Spinal cord (tissue), 10 donors: ENCODE results near the gene TMC8. TPM values are rescaled to one million over a fixed set of nuclear protein-coding genes. Genes with fewer than 3 reads are reported as not detected.
"Not testable (repeated sequence)": the region's sequence is repeated elsewhere in the genome, so short reads cannot be mapped to it uniquely, and the experiment has no call there.

Experiments
- DNase-seq, 6 donors: peaks; one replicate each; pipeline versions ENCODE4 v3.0.0 to v3.0.0-alpha.2; 2013 to 2015; ENCODE audit warnings: low spot score in 6 of 6, low read depth in 4 of 6
- H3K27ac ChIP-seq: one replicate; pipeline ENCODE4 v1.5.1; 2013; ENCODE audit warnings: low read depth, low read length, control low read depth
- H3K27me3 ChIP-seq: one replicate; pipeline ENCODE4 v1.6.1; 2013; ENCODE audit warnings: low read length; ENCODE audit not compliant: control insufficient read depth, insufficient read depth
- H3K36me3 ChIP-seq: one replicate; pipeline ENCODE4 v1.6.1; 2013; ENCODE audit warnings: low read length; ENCODE audit not compliant: control insufficient read depth, insufficient read depth
- H3K4me1 ChIP-seq: one replicate; pipeline ENCODE4 v1.6.1; 2013; ENCODE audit warnings: low read length; ENCODE audit not compliant: control insufficient read depth, insufficient read depth
- H3K4me3 ChIP-seq: one replicate; pipeline ENCODE4 v1.5.1; 2013; ENCODE audit warnings: low read depth, low read length, control low read depth
- H3K9me3 ChIP-seq: one replicate; pipeline ENCODE4 v1.6.1; 2013; ENCODE audit warnings: low read length; ENCODE audit not compliant: control insufficient read depth, insufficient read depth
- WGBS: methylation state at CpG from one replicate; pipeline ENCODE4 v1.1.5; 2013; ENCODE audit warnings: missing lambda C conversion rate; ENCODE audit not compliant: insufficient coverage; 5-methylcytosine and 5-hydroxymethylcytosine counted together
- polyA plus RNA-seq, 2 donors: library from polyadenylated mRNA; unstranded; fragments of 120-200 nt; gene quantifications; one replicate each; pipeline ENCODE4 v1.2.1, GENCODE V29; 2013; ENCODE audit not compliant: insufficient read length in 2 of 2
- total RNA-seq, 2 donors: library from RNA; depleted of rRNA in 1 of 2; stranded (reverse); fragments of 120-200 nt in 1 of 2; fragments of >200 nt in 1 of 2; gene quantifications; one replicate each; pipeline versions ENCODE4 v1.2.3 to v1.2.4, GENCODE V29; 2013 to 2014
- donor health status: healthy.

Gene TMC8
- total and polyA plus RNA-seq, 4 donors, result 2.0 to 6.0 (median 3.9) TPM

DNA sequence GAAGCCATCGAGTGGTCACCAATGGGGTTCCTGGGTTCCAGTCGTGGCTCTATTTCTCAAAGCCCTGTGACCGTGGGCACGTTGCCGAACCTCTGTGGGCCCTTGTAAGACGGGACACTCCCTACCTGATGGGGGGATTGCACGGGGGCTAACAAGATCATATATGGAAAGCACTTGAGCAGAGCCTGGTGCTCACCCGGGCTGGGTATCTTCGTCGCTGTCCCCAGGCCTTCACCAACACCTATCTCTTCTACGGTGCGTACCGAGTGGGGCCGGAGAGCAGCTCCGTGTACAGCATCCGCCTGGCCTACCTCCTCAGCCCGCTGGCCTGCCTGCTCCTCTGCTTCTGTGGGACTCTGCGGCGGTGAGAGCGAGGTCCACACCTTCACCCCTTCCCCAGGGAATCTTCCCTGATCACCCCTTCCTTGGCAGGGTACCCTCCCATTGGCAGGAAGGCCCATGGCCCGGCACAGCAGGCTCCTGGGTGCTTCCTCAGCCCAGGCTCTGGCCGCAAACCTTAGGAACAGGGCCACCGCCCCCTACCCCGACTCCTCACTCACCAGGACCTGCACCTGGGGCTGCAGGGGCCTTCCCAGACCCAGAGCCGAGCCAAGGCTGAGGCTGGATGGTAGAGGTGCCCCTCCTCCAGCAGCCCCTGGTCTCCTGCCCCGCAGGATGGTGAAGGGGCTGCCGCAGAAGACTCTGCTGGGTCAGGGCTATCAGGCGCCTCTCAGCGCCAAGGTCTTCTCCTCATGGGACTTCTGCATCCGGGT lies 2.8 kb downstream of the TMC8 start:
- WGBS, result 89% methylated on average over 30 of the region's 30 CpGs
- Histone ChIP-seq H3K27ac (no peak overlapping the region), H3K4me1 (peaks cover 45% of the 10 kb centered on the region)

DNA sequence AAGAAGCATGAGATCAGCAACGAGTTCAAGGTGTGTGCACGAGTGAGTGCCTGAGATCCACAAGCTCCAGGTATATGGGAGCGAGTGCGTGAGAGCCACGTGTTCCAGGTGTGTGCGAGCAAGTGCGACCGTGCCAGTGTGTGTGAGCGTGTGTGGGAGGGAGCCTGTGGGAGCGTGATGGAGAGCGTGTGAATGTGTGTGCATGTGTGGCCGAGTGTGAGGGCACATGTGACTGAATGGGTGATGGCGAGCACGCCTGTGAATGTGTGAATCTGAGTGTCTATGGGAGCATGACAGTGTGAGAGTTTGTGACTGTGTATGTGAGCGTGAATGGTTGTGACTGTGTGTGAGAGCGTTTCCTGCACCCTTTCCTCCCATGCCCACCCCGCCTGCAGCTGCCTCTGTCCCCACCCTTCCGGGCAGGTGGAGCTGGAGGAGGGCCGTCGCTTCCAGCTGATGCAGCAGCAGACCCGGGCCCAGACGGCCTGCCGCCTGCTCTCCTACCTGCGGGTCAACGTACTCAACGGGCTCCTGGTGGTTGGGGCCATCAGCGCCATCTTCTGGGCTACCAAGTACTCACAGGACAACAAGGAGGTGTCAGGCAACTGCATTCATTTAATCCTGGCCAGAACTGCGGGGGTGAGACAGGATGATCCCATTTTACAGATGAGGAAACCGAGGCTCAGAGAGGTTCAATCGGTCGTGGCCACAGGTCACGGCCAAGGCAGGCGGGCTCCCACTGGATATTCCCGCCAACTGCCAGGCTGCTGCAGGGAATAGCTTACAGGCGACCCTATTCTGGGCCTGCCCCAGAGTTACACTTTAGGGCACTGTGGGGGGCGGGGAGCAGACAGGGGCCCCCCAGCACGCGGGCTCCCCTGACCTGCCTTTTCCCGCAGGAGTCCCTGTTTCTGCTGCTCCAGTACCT lies 3.7 kb downstream of the TMC8 start:
- DNase-seq, result peak in 1 of 6 donors; percentile 23

More for the DNA sequence above, 2.8 kb downstream of the TMC8 start:
- Histone ChIP-seq H3K4me3 (no peak overlapping the region), H3K36me3 (no peaks in the 10 kb centered on the region), H3K9me3 (no peaks in the 10 kb centered on the region), H3K27me3 (peaks cover 60% of the 10 kb centered on the region)
- no peak for DNase-seq

DNA sequence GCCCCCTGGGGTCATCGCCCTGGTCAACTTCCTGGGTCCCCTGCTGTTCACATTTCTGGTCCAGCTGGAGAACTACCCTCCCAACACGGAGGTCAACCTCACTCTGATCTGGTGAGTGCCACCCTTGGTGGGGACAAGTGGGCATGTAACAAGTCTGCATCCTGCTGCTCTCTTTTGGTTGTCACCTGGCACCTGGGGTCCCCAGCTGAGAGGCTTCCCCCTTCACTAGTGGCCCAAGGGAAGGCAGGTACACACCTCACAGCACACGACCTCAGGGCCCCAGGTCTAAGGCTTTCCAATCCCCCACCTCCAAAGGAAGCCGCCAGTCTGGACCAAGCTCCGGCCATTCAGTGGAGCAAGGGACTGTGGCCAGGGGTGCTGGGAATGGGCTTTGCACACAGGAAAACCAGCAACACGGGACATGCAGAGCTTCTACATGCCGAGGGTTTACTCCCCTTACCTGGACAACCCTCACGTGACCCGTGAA lies 4.4 kb downstream of the TMC8 start:
- H3K4me3 ChIP-seq, result no peak overlapping the region
- H3K36me3 ChIP-seq, result no peaks in the 10 kb centered on the region
- DNase-seq, result no peak
- peaks cover 47% of the 10 kb centered on the region for H3K27me3 ChIP-seq
- peaks cover 32% of the 10 kb centered on the region for H3K4me1 ChIP-seq
- no peak overlapping the region for H3K27ac ChIP-seq
- no peaks in the 10 kb centered on the region for H3K9me3 ChIP-seq
- 71% methylated on average over 9 of the region's 9 CpGs for WGBS

More for the DNA sequence above, 3.7 kb downstream of the TMC8 start:
- Histone ChIP-seq H3K4me1 (peaks cover 39% of the 10 kb centered on the region), H3K4me3 (no peak overlapping the region), H3K36me3 (no peaks in the 10 kb centered on the region), H3K9me3 (no peaks in the 10 kb centered on the region), H3K27me3 (peaks cover 54% of the 10 kb centered on the region), H3K27ac (no peak overlapping the region)
- WGBS, result 55% methylated on average over 39 of the region's 39 CpGs

DNA sequence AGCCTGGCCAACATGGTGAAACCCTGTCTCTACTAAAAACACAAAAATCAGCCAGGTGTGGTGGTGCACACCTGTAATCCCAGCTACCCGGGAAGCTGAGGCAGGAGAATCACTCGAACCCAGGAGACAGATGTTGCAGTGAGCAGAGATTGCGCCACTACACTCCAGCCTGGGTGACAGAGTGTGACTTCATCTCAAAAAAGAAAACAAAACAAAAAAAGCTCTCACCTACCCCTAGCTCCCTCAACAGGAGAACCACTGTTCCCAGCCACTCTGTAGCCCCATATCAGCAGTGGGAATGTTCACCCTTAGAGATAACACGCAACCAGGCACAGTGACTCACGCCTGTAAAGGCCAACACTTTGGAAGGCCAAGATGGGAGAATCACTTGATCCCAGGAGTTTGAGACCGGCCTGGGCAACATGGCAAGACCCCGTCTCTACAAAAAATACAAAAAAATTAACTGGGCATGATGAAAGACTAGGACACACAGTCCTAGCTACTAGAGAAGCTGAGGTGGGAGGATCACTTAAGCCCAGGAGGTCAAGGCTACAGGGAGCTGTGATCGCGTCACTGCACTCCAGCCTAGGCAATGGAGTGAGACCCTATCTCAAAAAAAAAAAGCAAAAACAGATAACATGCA lies 5.4 kb downstream of the TMC8 start:
- Histone ChIP-seq H3K4me3 (no peak overlapping the region), H3K36me3 (no peaks in the 10 kb centered on the region), H3K27ac (no peak overlapping the region), H3K9me3 (no peaks in the 10 kb centered on the region), H3K4me1 (peaks cover 30% of the 10 kb centered on the region), H3K27me3 (peaks cover 36% of the 10 kb centered on the region)
- WGBS, result 89% methylated on average over 4 of the region's 9 CpGs
- no peak for DNase-seq

DNA sequence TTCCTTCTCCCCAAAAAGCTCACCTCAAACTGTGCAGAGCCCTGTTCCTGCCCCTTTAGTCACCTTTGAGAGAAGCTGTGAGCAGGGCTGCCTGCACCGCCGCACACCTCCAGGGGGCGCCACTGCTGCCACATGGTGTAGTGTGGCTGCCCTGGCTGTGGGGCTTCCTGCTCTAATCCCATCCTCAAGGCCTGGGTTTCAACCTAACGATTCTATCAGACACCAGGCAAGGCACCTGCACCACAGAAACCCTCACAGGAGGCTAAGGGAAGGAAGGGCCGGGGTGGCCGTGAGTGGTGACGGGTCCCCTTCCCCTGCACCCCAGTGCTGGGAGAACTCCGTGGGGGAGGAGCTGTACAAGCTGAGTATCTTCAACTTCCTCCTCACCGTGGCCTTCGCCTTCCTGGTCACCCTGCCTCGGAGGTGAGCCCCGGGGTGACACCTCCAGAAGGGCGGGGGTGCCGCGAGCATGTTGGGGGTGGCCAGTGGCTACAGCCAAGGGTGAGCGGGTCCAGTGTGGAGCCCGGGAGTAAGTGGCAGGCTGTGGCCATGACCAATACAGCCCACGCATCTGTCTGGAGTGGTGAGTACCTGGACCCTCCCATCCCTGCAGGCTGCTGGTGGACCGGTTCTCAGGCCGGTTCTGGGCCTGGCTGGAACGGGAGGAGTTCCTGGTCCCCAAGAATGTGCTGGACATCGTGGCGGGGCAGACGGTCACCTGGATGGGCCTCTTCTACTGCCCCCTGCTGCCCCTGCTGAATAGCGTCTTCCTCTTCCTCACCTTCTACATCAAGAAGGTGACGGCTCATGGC lies 7.0 kb downstream of the TMC8 start:
- peaks cover 31% of the 10 kb centered on the region for H3K4me1 ChIP-seq
- no peak overlapping the region for H3K27ac ChIP-seq
- H3K4me3 ChIP-seq, result no peak overlapping the region
- no peak for DNase-seq
- 73% methylated on average over 16 of the region's 26 CpGs for WGBS
- H3K9me3 ChIP-seq, result no peaks in the 10 kb centered on the region
- no peaks in the 10 kb centered on the region for H3K36me3 ChIP-seq
- peaks cover 23% of the 10 kb centered on the region for H3K27me3 ChIP-seq

DNA sequence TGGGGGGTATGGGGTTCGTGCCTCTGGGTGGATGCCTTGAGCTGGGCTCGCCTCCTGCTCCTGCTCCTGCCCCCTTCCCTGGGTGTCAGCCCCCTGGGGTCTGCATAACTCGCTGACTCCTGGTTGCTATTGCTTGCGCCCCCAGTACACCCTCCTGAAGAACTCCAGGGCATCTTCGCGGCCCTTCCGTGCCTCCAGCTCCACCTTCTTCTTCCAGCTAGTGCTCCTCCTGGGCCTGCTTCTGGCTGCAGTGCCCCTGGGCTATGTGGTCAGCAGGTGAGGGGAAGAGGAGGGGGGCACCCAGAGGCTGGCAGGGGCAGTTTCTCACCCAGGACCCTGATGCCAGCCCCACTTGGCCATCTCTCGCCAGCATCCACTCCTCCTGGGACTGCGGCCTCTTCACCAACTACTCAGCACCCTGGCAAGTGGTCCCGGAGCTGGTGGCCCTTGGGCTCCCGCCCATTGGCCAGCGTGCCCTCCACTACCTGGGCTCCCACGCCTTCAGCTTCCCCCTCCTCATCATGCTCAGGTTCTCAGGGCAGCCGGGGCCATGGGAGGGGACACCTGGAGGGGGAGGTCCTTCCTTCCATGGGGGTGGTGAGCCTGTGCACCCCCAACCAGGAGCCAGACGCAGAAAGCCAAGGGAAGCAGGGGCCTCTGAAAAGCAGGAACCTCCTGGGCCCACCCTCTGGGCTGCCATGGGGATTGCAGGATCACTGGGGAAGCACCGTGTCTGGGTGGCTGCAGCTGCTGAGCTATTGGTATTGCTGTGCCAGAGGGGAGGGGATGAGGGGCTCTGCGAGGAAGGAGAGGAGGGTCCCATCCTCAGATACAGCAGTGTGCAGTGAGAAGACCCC lies 7.9 kb downstream of the TMC8 start:
- no peaks in the 10 kb centered on the region for H3K9me3 ChIP-seq
- no peak overlapping the region for H3K27ac ChIP-seq

DNA sequence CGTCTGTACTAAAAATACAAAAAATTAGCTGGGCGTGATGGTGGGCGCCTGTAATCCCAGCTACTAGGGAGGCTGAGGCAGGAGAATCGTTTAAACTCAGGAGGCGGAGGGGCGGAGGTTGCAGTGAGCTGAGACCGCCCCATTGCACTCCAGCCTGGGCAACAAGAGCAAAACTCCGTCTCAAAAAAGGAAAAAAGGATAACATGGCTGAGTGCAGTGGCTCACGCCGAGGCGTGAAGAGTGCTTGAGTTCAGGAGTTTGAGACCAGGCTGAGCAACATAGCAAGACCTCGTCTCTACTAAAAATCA lies 9.2 kb downstream of the TMC8 start:
- not testable (repeated sequence) for H3K27me3 ChIP-seq, H3K27ac ChIP-seq, H3K4me3 ChIP-seq, H3K36me3 ChIP-seq, H3K9me3 ChIP-seq, DNase-seq
- WGBS, result 90% methylated on average over 12 of the region's 12 CpGs
- peaks cover 44% of the 10 kb centered on the region for H3K4me1 ChIP-seq

More for the DNA sequence above, 7.9 kb downstream of the TMC8 start:
- Histone ChIP-seq H3K4me3 (no peak overlapping the region), H3K36me3 (no peaks in the 10 kb centered on the region), H3K4me1 (peaks cover 32% of the 10 kb centered on the region), H3K27me3 (peaks cover 16% of the 10 kb centered on the region)
- 73% methylated on average over 9 of the region's 17 CpGs for WGBS
- no peak for DNase-seq

DNA sequence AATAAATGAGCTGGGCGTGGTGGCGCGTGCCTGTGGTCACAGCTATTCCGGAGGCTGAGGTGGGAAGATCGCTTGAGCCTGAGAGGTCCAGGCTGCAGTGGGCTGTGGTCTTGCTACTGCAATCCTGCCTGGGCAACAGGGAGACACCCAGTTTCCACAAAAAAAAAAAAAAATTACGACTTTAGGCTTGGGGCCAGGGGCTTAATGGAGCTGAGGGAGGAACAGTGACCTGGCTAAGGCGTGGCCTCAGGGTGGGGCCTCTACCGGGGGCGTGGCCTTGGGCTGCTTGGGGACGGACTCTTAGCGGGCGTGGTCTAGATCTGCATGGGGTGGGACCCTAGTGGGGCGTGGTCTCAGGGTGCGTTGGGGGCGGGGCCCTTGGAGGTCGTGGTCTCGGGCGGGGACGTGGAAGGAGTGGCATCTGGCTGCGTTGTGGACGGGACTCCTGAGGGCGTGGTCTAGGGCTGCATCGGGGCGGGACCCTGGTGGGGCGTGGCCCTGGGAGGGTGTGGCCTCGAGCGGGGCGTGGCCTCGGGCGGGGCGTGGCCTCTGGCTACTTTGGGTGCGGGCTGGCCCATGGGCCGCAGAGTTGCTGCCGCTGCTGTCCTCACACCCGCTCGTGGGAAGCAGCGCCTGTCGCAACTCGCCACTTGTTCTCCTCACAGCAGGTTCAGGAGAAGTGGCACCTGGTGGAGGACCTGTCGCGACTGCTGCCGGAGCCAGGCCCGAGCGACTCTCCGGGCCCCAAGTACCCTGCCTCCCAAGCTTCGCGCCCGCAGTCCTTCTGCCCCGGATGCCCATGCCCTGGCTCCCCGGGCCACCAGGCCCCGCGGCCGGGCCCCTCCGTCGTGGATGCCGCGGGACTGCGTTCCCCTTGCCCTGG lies 9.8 kb downstream of the TMC8 start:
- peaks cover 2% of the 10 kb centered on the region for H3K27me3 ChIP-seq
- 18% methylated on average over 58 of the region's 58 CpGs for WGBS
- peaks cover 50% of the 10 kb centered on the region for H3K4me1 ChIP-seq
- peak in 2 of 6 donors; percentile 16 to 62 for DNase-seq
- H3K27ac ChIP-seq, result no peak overlapping the region
- H3K4me3 ChIP-seq, result no peak overlapping the region
- H3K36me3 ChIP-seq, result no peaks in the 10 kb centered on the region
- H3K9me3 ChIP-seq, result no peaks in the 10 kb centered on the region
